Neutrophil (primary cell): ENCODE data around the gene SFXN5.

Source experiments
- H3K27ac ChIP-seq: fragments of 200-600 bp; sonication (generic); 2 replicates; pipeline ENCODE4 v1.5.1; 2016; ENCODE audit warnings: mild to moderate bottlenecking, moderate library complexity
- H3K27me3 ChIP-seq: fragments of 200-600 bp; sonication (generic); 2 replicates; pipeline ENCODE4 v1.6.0; 2016; ENCODE audit warnings: mild to moderate bottlenecking
- H3K36me3 ChIP-seq: fragments of 200-600 bp; sonication (generic); 2 replicates; pipeline ENCODE4 v1.5.1; 2017
- H3K4me1 ChIP-seq, 2 experiments: fragments of 200-600 bp in 1 of 2; sonication (generic) in 1 of 2; 1 replicate in 1 of 2; 2 replicates in 1 of 2; pipeline versions ENCODE4 v1.5.1 to v1.6.1; 2013 to 2016; ENCODE audit warnings: low read depth in 1 of 2, low read length in 1 of 2, mild to moderate bottlenecking in 1 of 2, moderate library complexity in 1 of 2; ENCODE audit not compliant: control insufficient read depth in 1 of 2, insufficient read depth in 1 of 2
- H3K4me3 ChIP-seq, 2 experiments: fragments of 200-600 bp in 1 of 2; sonication (generic) in 1 of 2; 1 replicate in 1 of 2; 2 replicates in 1 of 2; pipeline ENCODE4 v1.5.1; 2013 to 2016; ENCODE audit warnings: low read depth in 1 of 2, low read length in 1 of 2, mild to moderate bottlenecking in 1 of 2, moderate library complexity in 1 of 2
- H3K9me3 ChIP-seq: fragments of 200-600 bp; sonication (generic); 2 replicates; pipeline ENCODE4 v1.5.1; 2016
- CTCF ChIP-seq: fragments of 200-600 bp; sonication (generic); IDR thresholded peaks from 2 replicates; pipeline ENCODE4 v1.5.1; 2016; ENCODE audit warnings: antibody characterized with exemption

The SFXN5 gene

GRCh38 chr2:72949045-72949444 is 122.5 kb downstream of the SFXN5 start:
- peaks cover 89% of the 10 kb centered on the region for H3K36me3 ChIP-seq
- H3K4me3 ChIP-seq, result no peak overlapping the region
- no peaks in the 10 kb centered on the region for H3K27me3 ChIP-seq
- no peaks in the 10 kb centered on the region for H3K9me3 ChIP-seq
- no peaks in the 10 kb centered on the region for H3K4me1 ChIP-seq
- no peak overlapping the region for H3K27ac ChIP-seq
- TF ChIP-seq CTCF, result no peak

GRCh38 chr2:72947952-72948830 is 123.3 kb downstream of the SFXN5 start:
- Histone ChIP-seq H3K9me3 (no peaks in the 10 kb centered on the region), H3K27me3 (no peaks in the 10 kb centered on the region), H3K4me3 (no peak overlapping the region), H3K36me3 (peaks cover 89% of the 10 kb centered on the region), H3K27ac (no peak overlapping the region), H3K4me1 (no peaks in the 10 kb centered on the region)
- TF ChIP-seq CTCF, result no peak

GRCh38 chr2:72946466-72946865 is 125.0 kb downstream of the SFXN5 start:
- Histone ChIP-seq H3K36me3 (peaks cover 89% of the 10 kb centered on the region), H3K4me1 (no peaks in the 10 kb centered on the region), H3K4me3 (no peak overlapping the region), H3K27me3 (no peaks in the 10 kb centered on the region), H3K9me3 (no peaks in the 10 kb centered on the region), H3K27ac (no peak overlapping the region)
- no peak for TF ChIP-seq CTCF

- TF ChIP-seq CTCF, result no peak
- Histone ChIP-seq H3K9me3 (no peaks in the 10 kb centered on the region), H3K27ac (no peak overlapping the region), H3K4me3 (no peak overlapping the region), H3K36me3 (peaks cover 89% of the 10 kb centered on the region), H3K4me1 (no peaks in the 10 kb centered on the region), H3K27me3 (no peaks in the 10 kb centered on the region)
These were observed 126.0 kb downstream of the SFXN5 start for GRCh38 chr2:72945450-72946019.

GRCh38 chr2:72944804-72945449 is 126.6 kb downstream of the SFXN5 start:
- Histone ChIP-seq H3K27me3 (no peaks in the 10 kb centered on the region), H3K36me3 (peaks cover 89% of the 10 kb centered on the region), H3K4me1 (no peaks in the 10 kb centered on the region), H3K9me3 (no peaks in the 10 kb centered on the region), H3K27ac (no peak overlapping the region), H3K4me3 (no peak overlapping the region)
- no peak for TF ChIP-seq CTCF
